HG02884 (cell line): Measurements from ENCODE around the gene CPSF7.
"Not testable (repeated sequence)": the region's sequence is repeated elsewhere in the genome, so short reads cannot be mapped to it uniquely, and the experiment has no call there.

Experiments used
- ATAC-seq: cut with Tn5 transposase; IDR thresholded peaks from one replicate; pipeline ENCODE4 v1.9.1; 2021; ENCODE audit warnings: mild to moderate bottlenecking, moderate library complexity; ENCODE audit not compliant: unreplicated experiment

Gene CPSF7

GRCh38 chr11:61442616-61443015 is 12.8 kb upstream of the CPSF7 start:
- ATAC-seq: no peak

DNA sequence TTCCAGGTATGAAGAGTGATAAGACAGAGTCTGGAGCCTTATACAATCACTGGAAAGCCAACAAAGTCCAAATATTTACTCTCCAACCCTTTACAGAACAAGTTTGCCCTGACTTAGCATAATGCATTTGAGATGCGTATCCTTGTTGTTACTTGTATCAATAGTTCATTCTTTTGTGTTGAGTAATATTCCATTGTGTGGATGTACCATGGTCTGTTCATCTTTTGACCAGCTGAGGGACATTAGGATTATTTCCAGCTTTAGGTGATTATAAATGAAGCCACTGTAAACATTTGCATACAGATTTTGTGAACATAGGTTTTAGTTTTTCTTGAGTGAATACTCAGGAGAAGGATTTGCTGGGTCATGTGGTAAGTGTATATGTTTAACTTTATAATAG is 9.8 kb upstream of the CPSF7 start:
- ATAC-seq: no peak

DNA sequence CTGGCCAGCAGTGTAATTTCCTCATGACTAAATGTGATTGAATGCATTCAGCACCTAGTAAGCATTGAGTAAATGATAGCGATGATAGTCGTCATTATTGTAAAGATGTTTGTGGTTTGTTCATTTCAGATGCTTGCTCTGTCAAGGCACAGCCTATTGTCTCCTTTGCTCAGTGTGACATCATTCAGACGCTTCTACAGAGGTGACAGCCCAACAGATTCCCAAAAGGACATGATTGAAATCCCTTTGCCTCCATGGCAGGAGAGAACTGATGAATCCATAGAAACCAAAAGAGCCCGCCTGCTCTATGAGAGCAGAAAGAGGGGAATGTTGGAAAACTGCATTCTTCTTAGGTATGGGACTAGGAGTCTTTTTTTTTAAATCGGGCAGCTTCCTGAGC is 7.7 kb upstream of the CPSF7 start:
- no peak for ATAC-seq

DNA sequence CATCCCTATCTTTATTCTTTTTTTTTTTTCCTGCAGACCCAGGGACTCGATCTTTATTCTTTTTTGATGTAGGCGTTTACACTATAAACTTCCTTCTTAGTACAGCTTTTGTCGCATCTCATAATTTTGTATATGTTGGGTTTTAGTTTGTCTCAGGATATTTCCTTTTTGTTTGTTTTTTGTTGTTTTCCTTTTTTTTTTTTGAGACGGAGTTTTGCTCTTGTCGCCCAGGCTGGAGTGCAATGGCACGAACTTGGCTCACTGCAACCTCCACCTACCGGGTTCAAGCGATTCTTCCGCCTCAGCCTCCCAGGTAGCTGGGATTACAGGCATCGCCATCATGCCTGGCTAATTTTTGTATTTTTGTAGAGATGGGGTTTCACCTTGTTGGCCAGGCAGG is 1.1 kb upstream of the CPSF7 start:
- ATAC-seq: not testable (repeated sequence)

- peak; percentile 43 for ATAC-seq
These were observed 457 bp downstream of the CPSF7 start for GRCh38 chr11:61429346-61429690.

DNA sequence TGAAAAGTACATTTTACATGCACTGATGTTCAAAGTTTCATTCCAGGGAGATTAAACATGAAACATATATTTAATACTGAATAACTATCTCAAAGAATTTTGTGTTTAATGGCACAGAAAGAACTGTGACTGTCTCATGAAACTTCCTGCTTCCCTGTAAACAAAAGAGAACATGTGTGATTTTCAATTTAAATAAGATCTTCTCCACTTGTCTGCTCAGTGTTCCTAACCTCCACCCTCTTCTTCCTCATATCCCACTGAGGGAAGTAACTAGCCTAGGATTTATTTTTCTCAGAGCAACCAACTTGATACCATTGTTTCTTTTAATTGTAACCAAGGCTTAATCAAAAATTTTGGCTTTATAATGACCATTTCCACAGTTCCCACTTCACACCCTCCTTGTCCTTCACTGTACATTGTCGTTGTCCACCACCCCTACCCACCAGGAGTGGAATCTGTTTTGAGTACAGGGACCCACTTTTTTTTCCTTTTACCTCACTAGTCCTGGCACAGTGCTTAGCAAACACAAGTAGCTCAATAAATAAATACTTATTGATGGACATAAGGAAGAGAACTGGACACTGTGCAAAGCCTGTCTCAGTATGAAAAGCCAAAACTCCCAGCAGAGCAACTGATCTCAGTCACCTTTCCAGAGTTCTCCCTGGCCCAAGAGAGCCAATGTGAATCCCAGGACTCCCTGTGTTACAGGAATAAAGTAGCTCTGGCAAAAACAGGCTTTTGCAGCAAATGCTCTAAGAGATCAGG is 4.2 kb downstream of the CPSF7 start:
- ATAC-seq: no peak

- no peak for ATAC-seq
These were observed 7.5 kb downstream of the CPSF7 start for GRCh38 chr11:61422226-61422625.

DNA sequence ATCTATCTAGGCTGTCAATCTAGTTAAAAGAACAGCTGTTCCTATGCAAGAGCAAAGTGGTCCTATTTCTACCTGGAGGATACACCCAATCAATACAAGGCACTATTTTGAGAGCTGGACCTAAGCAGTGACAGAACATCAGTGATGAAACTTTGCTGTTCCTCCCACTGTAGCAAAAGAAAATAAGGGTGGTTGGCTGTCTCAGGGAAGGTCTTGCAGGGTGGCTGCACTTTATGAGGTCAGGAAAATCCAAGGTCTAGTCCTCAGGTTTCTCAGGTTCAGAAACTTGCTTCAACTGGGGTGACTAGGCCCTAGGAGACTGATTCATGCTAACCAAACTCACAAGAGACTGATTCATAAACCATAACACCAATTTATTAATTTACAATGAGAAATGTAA is 11.6 kb downstream of the CPSF7 start:
- no peak for ATAC-seq

GRCh38 chr11:61417670-61418069 is 12.1 kb downstream of the CPSF7 start:
- no peak for ATAC-seq

DNA sequence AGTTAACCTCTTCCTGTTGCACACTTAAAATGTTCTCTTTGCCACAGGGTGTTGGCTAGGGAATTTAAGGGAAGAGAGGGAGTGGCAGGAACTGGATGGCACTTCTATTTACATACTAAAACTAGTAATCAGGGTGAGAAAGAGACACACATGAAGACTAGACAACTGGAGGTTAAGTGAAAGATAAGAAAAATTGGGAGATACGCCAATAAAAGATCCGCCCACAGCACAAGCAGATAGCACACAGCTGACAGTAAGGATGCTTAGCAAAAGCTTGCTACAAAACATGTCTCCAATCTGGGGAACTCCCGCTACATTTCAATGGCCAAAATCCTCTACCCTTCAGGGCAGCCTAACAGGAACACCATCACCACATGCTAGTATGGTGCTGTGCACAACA is 12.8 kb downstream of the CPSF7 start:
- no peak for ATAC-seq

GRCh38 chr11:61415381-61415780 is 14.4 kb downstream of the CPSF7 start:
- no peak for ATAC-seq

DNA sequence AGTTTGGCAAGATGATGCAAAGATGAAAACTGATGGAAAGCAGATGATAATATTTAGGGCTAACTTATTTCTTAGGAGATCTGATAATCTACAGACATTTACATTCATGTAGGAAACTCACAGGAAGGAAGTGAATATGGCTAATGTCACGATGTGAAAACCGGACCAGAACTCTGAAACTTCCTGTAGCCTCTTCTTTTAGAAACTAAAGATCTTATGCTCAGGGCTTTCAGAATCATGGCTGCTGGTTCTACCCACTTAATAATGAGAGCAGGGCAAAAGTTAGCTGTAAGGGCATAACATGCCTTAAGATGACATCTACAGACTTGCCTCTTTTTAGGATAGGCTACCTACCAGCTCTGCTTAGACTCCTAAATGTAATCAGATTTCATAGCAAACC is 15.2 kb downstream of the CPSF7 start:
- no peak for ATAC-seq

- ATAC-seq: no peak
These were observed 16.3 kb downstream of the CPSF7 start for GRCh38 chr11:61413496-61413895.

DNA sequence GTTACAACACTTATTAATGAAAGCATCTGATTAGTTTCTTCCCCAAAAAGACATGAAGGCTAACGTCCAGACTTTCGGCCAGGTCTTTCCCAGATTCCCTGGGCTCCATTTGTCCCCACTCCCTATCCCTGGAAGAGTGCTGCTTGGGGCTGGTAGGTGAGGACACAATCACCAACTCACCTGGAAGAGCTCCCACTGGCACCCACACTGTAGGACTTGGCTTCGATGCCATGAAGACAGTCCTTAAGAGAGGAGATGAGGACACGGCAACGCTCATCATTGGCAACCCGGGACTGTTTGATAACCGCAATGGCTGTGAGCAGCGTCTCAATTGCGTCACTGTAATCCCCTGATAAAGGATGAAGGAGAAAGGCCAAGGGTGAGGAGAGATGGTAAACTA is 18.2 kb downstream of the CPSF7 start:
- ATAC-seq: no peak

DNA sequence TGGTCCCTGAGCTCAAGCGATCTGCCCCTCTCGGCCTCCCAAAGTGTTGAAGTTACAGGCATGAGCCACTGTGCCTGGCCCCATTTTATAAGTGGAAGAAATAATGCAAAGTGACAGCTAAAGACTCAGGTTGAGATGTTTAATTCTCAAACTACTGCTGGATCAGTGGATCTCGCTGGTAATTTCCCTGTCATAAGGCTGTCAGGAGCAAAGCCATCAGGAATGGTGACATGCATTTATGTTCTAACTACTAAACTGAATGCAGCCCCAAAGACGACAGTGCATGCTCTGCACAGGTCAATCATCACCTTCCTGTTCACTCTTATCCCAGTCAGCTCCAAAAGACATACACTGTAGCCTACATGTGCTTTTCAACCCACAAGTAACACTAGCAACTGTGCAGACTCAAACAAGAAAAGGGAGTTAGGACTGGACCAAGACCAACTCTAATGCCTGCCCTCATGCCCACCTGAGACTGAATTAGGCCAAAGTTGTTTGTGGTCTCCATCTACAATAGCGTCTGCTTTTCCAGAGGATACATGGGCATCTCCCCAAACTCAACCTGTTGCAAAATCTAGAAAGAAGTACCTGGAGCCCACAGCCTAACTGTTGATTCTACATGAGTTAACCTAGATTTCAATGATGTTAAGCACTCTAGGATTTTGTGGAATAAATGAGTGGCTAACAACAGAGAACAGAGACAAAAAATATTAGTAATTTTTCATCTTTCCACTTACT is 22.6 kb downstream of the CPSF7 start:
- no peak for ATAC-seq

- ATAC-seq: no peak
These were observed 23.7 kb downstream of the CPSF7 start for GRCh38 chr11:61406067-61406466.

DNA sequence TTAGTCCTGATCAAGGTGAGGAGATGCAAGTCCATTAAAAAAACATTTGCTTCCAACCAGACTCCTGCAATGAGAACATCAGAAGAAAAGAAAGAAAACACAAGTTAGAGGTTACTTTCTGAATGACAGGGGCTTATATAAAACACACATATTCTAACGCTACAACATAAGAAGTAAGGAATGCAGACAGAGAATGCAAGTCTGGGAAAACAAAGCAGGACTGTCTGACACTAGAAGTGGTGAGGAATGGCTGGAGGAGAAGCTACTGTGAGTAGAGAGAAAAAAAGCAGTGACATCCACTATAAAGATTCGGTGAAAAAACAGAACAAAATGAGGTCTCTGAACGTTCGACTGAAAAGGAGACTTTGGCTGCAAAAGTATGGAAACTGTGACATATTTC is 25.1 kb downstream of the CPSF7 start:
- no peak for ATAC-seq

GRCh38 chr11:61404103-61404502 is 25.7 kb downstream of the CPSF7 start:
- no peak for ATAC-seq

GRCh38 chr11:61403658-61404057 is 26.1 kb downstream of the CPSF7 start:
- no peak for ATAC-seq

DNA sequence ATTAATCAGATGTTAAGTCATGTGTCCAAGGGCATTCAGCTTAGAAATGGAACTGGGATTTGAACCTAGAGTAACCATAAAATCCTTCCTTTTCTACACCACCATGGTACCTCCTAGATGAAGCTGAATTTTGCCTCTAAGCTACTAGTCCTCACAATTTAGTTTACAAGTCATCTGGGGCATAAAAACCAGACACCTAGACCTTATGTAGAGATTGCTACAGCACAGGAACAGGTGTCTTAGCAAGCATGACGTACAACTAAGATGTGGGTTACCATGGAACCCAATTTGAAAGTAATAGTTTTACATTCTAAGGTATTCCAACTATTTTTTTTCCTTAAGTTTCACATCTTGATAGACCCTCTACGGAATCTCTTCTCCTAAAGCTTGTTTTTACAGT is 28.2 kb downstream of the CPSF7 start:
- ATAC-seq: no peak

GRCh38 chr11:61401173-61401572 is 28.6 kb downstream of the CPSF7 start:
- no peak for ATAC-seq

DNA sequence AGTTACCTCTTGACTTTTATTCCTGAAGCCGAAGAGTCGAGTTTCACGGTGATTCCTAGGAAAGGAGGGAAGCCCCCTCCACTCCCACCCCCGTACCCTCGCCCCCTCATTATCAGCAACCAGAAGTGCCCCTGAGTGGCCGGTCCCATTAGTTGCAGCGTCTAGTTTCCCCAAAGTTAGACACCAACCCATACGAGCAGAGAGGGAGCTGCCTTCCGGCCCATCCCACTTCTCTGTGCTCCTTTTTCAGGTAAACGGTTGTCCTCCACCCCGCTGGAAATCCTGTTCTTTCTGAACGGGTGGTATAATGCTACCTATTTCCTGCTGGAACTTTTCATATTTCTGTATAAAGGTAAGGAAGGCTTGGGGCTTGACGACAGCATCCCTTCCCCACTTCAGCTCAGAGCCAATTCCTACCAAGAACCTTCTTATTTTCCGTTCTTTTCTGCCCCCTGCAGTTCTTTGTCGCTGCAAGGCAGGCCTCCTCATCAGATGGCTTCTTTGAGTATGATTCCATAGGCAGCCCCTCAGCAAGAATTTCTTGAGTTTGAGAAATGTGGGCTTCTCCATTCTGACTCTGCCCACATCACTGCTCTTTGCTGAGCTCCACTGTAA is 36.7 kb downstream of the CPSF7 start:
- ATAC-seq: no peak
